ENCODE data around the gene TIAM1.
A peak's percentile ranks its signal among the peaks of the same experiment; 100 is the strongest.

Gene TIAM1

GRCh38 chr21:31142600-31142999 is 201.5 kb downstream of the TIAM1 start:
- DNase-seq (ENCODE audit: low read depth) = no peak
- H3K4me3 ChIP-seq (ENCODE audit: control insufficient read depth, low read depth, low read length) = no peak overlapping the region
- TF ChIP-seq CTCF (conservative IDR thresholded peaks at IDR 0.05; ENCODE audit: control insufficient read depth, insufficient read depth, low read depth, low read length) = no peak

- no peak overlapping the region for H3K4me3 ChIP-seq (ENCODE audit: control insufficient read depth, low read depth, low read length)
- no peak for DNase-seq (ENCODE audit: low read depth)
- TF ChIP-seq CTCF (conservative IDR thresholded peaks at IDR 0.05; ENCODE audit: control insufficient read depth, insufficient read depth, low read depth, low read length) = no peak
Measured at GRCh38 chr21:31141389-31142000, 202.6 kb downstream of the TIAM1 start.

GRCh38 chr21:31140676-31141075 is 203.4 kb downstream of the TIAM1 start:
- no peak for TF ChIP-seq CTCF (conservative IDR thresholded peaks at IDR 0.05; ENCODE audit: control insufficient read depth, insufficient read depth, low read depth, low read length)
- no peak overlapping the region for H3K4me3 ChIP-seq (ENCODE audit: control insufficient read depth, low read depth, low read length)
- no peak for DNase-seq (ENCODE audit: low read depth)

- H3K4me3 ChIP-seq (ENCODE audit: control insufficient read depth, low read depth, low read length) = no peak overlapping the region
- no peak for DNase-seq (ENCODE audit: low read depth)
- TF ChIP-seq CTCF (conservative IDR thresholded peaks at IDR 0.05; ENCODE audit: control insufficient read depth, insufficient read depth, low read depth, low read length) = no peak
Measured at GRCh38 chr21:31140025-31140424, 204.0 kb downstream of the TIAM1 start.

- no peak for DNase-seq (ENCODE audit: low read depth)
- H3K4me3 ChIP-seq (ENCODE audit: control insufficient read depth, low read depth, low read length) = no peak overlapping the region
- TF ChIP-seq CTCF (conservative IDR thresholded peaks at IDR 0.05; ENCODE audit: control insufficient read depth, insufficient read depth, low read depth, low read length) = no peak
Measured at GRCh38 chr21:31137960-31138359, 206.1 kb downstream of the TIAM1 start.

GRCh38 chr21:31136891-31137290 is 207.2 kb downstream of the TIAM1 start:
- DNase-seq (ENCODE audit: low read depth) = peak; percentile 57
- no peak overlapping the region for H3K4me3 ChIP-seq (ENCODE audit: control insufficient read depth, low read depth, low read length)
- TF ChIP-seq CTCF (conservative IDR thresholded peaks at IDR 0.05; ENCODE audit: control insufficient read depth, insufficient read depth, low read depth, low read length) = no peak
